A549 treated with CpdA at 1 μM for 4 hours (cell line): ENCODE measurements around the gene SERBP1. TPM values are rescaled to one million over a fixed set of nuclear protein-coding genes. Genes with fewer than 3 reads are reported as not detected.

ENCODE experiments used
- total RNA-seq: library from RNA; stranded (reverse); fragments of 200-300 nt; extraction: Qiagen RNA extraction; gene quantifications from 5 replicates; pipeline ENCODE4 v1.2.3, GENCODE V29; 2022; ENCODE audit warnings: low read depth

Gene SERBP1
- total RNA-seq, result 198 to 251 TPM (median 210 TPM) in 5 replicates

GRCh38 chr1:67430358-67431155 is at the start of gene SERBP1:
Gene SERBP1, minus strand, starts transcription at chr1:67430402. Its CDS starts 102 bp downstream, at chr1:67430300.

Other genes with a start within 250 kb of the SERBP1 start
- not detected in 5 replicates for gene IL12RB2, start 122.5 kb downstream of the SERBP1 start, total RNA-seq